ENCODE data around the gene EPHB6. TPM values are rescaled to one million over a fixed set of nuclear protein-coding genes. Genes with fewer than 3 reads are reported as not detected.

Gene EPHB6
- polyA plus RNA-seq, 1 experiment = 0.51 TPM

DNA sequence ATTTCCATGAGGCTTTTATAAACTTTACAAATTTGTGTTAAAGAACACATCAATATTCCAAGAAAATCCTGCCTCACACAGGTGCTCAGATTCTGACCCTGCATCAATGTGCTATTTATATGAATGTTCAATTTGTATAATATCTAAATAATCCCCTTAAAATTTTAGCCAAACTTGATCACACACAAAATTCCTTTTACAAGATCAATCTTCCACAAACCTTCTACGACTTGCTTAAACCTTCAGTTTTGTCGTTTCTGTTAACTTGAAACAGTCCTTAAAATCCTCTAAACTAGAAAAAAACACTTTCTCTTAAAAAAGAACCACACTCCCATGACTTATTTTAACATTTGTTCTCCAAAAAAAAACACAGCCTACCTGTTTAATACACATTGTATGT, 50.9 kb downstream of the EPHB6 start:
- no peak for TF ChIP-seq CTCF (IDR thresholded peaks at IDR 0.05; ENCODE audit: low read depth, low read length)
- Histone ChIP-seq H3K4me3 (ENCODE audit: low read depth, low read length) (no peak overlapping the region), H3K27ac (ENCODE audit: low read depth, low read length) (no peak overlapping the region), H3K9me3 (ENCODE audit: control insufficient read depth, insufficient read depth, low read length) (peaks cover 13% of the 10 kb centered on the region), H3K27me3 (ENCODE audit: control insufficient read depth, insufficient read depth, low read length) (no peaks in the 10 kb centered on the region)
- POLR2A ChIA-PET = no interaction called here
- CTCF ChIA-PET = no interaction called here
- no peak for DNase-seq (ENCODE audit: low read depth, low spot score)

- CTCF ChIA-PET = no interaction called here
- POLR2A ChIA-PET = no interaction called here
- no peak for TF ChIP-seq CTCF (IDR thresholded peaks at IDR 0.05; ENCODE audit: low read depth, low read length)
These were observed 51.8 kb downstream of the EPHB6 start for GRCh38 chr7:142906643-142907042.

DNA sequence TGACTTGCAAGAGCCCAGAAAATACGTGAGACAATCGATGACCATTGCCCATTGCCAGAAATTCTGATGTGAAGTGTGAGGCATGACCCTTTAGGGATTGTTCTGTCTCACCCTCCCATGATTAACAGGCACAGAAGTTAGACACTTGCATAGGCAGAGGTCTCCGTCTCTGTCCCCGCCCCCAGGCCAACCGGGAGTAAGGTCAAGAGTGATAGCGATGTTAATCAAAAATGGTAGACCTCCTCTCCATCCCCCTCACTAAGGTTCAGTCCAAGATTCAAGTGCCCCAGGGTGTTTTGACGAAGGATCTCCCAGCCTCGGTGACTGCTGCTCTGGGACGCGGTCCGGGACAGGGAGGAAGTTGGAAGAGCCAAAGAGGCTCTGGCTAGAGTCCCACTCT, 53.4 kb downstream of the EPHB6 start:
- POLR2A ChIA-PET = no interaction called here
- no peak for TF ChIP-seq CTCF (IDR thresholded peaks at IDR 0.05; ENCODE audit: low read depth, low read length)
- CTCF ChIA-PET = no interaction called here

More at GRCh38 chr7:142906643-142907042, 51.8 kb downstream of the EPHB6 start:
- H3K27me3 ChIP-seq (ENCODE audit: control insufficient read depth, insufficient read depth, low read length) = no peaks in the 10 kb centered on the region
- no peak overlapping the region for H3K27ac ChIP-seq (ENCODE audit: low read depth, low read length)
- no peak for DNase-seq (ENCODE audit: low read depth, low spot score)
- no peak overlapping the region for H3K4me3 ChIP-seq (ENCODE audit: low read depth, low read length)
- peaks cover 13% of the 10 kb centered on the region for H3K9me3 ChIP-seq (ENCODE audit: control insufficient read depth, insufficient read depth, low read length)

GRCh38 chr7:142908921-142909890, 54.3 kb downstream of the EPHB6 start:
- no peak overlapping the region for H3K4me3 ChIP-seq (ENCODE audit: low read depth, low read length)
- no peak overlapping the region for H3K27ac ChIP-seq (ENCODE audit: low read depth, low read length)
- CTCF ChIA-PET = interaction anchor here (0.7 kb wide), 1 partner anchor 514 kb away, joined by 3 read pairs; no protein-coding TSS in a partner anchor
- peaks cover 16% of the 10 kb centered on the region for H3K9me3 ChIP-seq (ENCODE audit: control insufficient read depth, insufficient read depth, low read length)
- H3K27me3 ChIP-seq (ENCODE audit: control insufficient read depth, insufficient read depth, low read length) = no peaks in the 10 kb centered on the region
- POLR2A ChIA-PET = no interaction called here
- DNase-seq (ENCODE audit: low read depth, low spot score) = no peak
- no peak for TF ChIP-seq CTCF (IDR thresholded peaks at IDR 0.05; ENCODE audit: low read depth, low read length)

More for the DNA sequence above, 53.4 kb downstream of the EPHB6 start:
- DNase-seq (ENCODE audit: low read depth, low spot score) = no peak
- no peaks in the 10 kb centered on the region for H3K27me3 ChIP-seq (ENCODE audit: control insufficient read depth, insufficient read depth, low read length)
- peaks cover 16% of the 10 kb centered on the region for H3K9me3 ChIP-seq (ENCODE audit: control insufficient read depth, insufficient read depth, low read length)
- no peak overlapping the region for H3K27ac ChIP-seq (ENCODE audit: low read depth, low read length)
- H3K4me3 ChIP-seq (ENCODE audit: low read depth, low read length) = no peak overlapping the region

- no peak for DNase-seq (ENCODE audit: low read depth, low spot score)
- TF ChIP-seq CTCF (IDR thresholded peaks at IDR 0.05; ENCODE audit: low read depth, low read length) = no peak
- POLR2A ChIA-PET = no interaction called here
- Histone ChIP-seq H3K4me3 (ENCODE audit: low read depth, low read length) (no peak overlapping the region), H3K27ac (ENCODE audit: low read depth, low read length) (no peak overlapping the region), H3K27me3 (ENCODE audit: control insufficient read depth, insufficient read depth, low read length) (no peaks in the 10 kb centered on the region), H3K9me3 (ENCODE audit: control insufficient read depth, insufficient read depth, low read length) (peaks cover 12% of the 10 kb centered on the region)
- CTCF ChIA-PET = interaction anchor here (0.7 kb wide), 1 partner anchor 515 kb away, joined by 3 read pairs; no protein-coding TSS in a partner anchor
These were observed 55.2 kb downstream of the EPHB6 start for GRCh38 chr7:142910031-142910433.
